H1 (cell line): ENCODE measurements around the gene MAP4K4. TPM values are rescaled to one million over a fixed set of nuclear protein-coding genes. Genes with fewer than 3 reads are reported as not detected.
"Not testable (repeated sequence)": the region's sequence is repeated elsewhere in the genome, so short reads cannot be mapped to it uniquely, and the experiment has no call there.

Experiments used
- CTCF ChIA-PET: fragments of 300-600 bp; sonication (Branson Sonifier 250); formaldehyde crosslinking; loops from one replicate; lab custom pipeline; 2021; ENCODE audit not compliant: partially characterized antibody; lab: Charles Lee
- POLR2A ChIA-PET: fragments of 300-600 bp; sonication (Branson Sonifier 250); formaldehyde crosslinking; loops from one replicate; lab custom pipeline; 2021; ENCODE audit warnings: inconsistent platforms; ENCODE audit not compliant: partially characterized antibody; lab: Charles Lee
- DNase-seq, 2 experiments: peaks; one replicate each; pipeline versions ENCODE4 v3.0.0 to v3.0.0-alpha.2; 2010 to 2022; ENCODE audit warnings: low spot score in 2 of 2, low read depth in 1 of 2, mixed read lengths in 1 of 2
- FAIRE-seq: peaks from 2 replicates; lab custom pipeline; 2011; peaks lifted over from hg19 to GRCh38; lab: Jason Lieb, UNC
- H2AFZ ChIP-seq: 2 replicates; pipeline ENCODE4 v1.8.1; 2012; ENCODE audit warnings: low read length, inconsistent platforms
- H2AK5ac ChIP-seq: 2 replicates; pipeline ENCODE4 v1.6.1; 2013; ENCODE audit warnings: low read depth, low read length
- H2BK120ac ChIP-seq: replicated peaks from 2 replicates; pipeline ENCODE3; 2013; ENCODE audit warnings: low read depth, low read length, inconsistent platforms
- H2BK12ac ChIP-seq: 2 replicates; pipeline ENCODE4 v1.6.1; 2013; ENCODE audit warnings: low read depth, low read length
- H2BK15ac ChIP-seq: 2 replicates; pipeline ENCODE4 v1.6.1; 2013; ENCODE audit warnings: low read length
- H2BK20ac ChIP-seq: 2 replicates; pipeline ENCODE4 v1.6.1; 2013; ENCODE audit warnings: low read length
- H2BK5ac ChIP-seq: 2 replicates; pipeline ENCODE4 v1.6.1; 2013; ENCODE audit warnings: low read depth, low read length
- H3K14ac ChIP-seq: 2 replicates; pipeline ENCODE4 v1.6.1; 2013; ENCODE audit warnings: inconsistent platforms; ENCODE audit not compliant: insufficient read length
- H3K18ac ChIP-seq: 2 replicates; pipeline ENCODE4 v1.6.1; 2013; ENCODE audit warnings: low read length; ENCODE audit errors: extremely low read depth
- H3K23ac ChIP-seq: 2 replicates; pipeline ENCODE4 v1.6.1; 2013; ENCODE audit warnings: inconsistent platforms; ENCODE audit not compliant: insufficient read length
- H3K23me2 ChIP-seq: 2 replicates; pipeline ENCODE4 v1.6.1; 2013; ENCODE audit warnings: low read depth, low read length
- H3K27ac ChIP-seq: 2 replicates; pipeline ENCODE4 v1.6.1; 2011; ENCODE audit warnings: low read depth, low read length, inconsistent platforms
- H3K27me3 ChIP-seq, 4 experiments: replicated peaks in 1 of 4; 1 replicate in 1 of 4; 2 replicates in 3 of 4; pipeline versions ENCODE4 v1.6.1 to v1.8.1; 2011 to 2013; ENCODE audit warnings: low read length in 3 of 4, mild to moderate bottlenecking in 3 of 4, inconsistent platforms in 2 of 4, mixed read lengths in 2 of 4, moderate library complexity in 1 of 4; ENCODE audit not compliant: control insufficient read depth in 3 of 4, insufficient read depth in 3 of 4; ENCODE audit errors: extremely low read depth in 1 of 4
- H3K36me3 ChIP-seq, 4 experiments: 2 replicates each; pipeline versions ENCODE4 v1.6.1 to v1.8.1; 2011 to 2013; ENCODE audit warnings: mild to moderate bottlenecking in 4 of 4, low read length in 3 of 4, moderate library complexity in 2 of 4, control low read depth in 1 of 4, inconsistent platforms in 1 of 4; ENCODE audit not compliant: insufficient read depth in 4 of 4, control insufficient read depth in 2 of 4
- H3K4ac ChIP-seq: replicated peaks from 2 replicates; pipeline ENCODE3; 2013; ENCODE audit warnings: low read length, low read depth, mixed read lengths, inconsistent platforms; ENCODE audit not compliant: insufficient read length
- H3K4me1 ChIP-seq, 4 experiments: replicated peaks in 1 of 4; 1 replicate in 1 of 4; 2 replicates in 3 of 4; pipeline versions ENCODE4 v1.6.1 to v1.8.1; 2011 to 2013; ENCODE audit warnings: low read length in 3 of 4, inconsistent platforms in 2 of 4, mixed read lengths in 1 of 4; ENCODE audit not compliant: insufficient read depth in 4 of 4, control insufficient read depth in 3 of 4
- H3K4me2 ChIP-seq, 2 experiments: 2 replicates each; pipeline versions ENCODE4 v1.6.1 to v1.8.1; 2011 to 2013; ENCODE audit warnings: low read depth in 2 of 2, low read length in 2 of 2, control low read depth in 1 of 2, inconsistent platforms in 1 of 2, mild to moderate bottlenecking in 1 of 2; ENCODE audit not compliant: insufficient read depth in 1 of 2
- H3K4me3 ChIP-seq, 4 experiments: fragments of 200-600, 300-600 bp in 1 of 4; sonication (generic), shearing (Covaris generic), sonication (Bioruptor Twin) in 1 of 4; 2 replicates each; pipeline versions ENCODE4 v1.5.1 to v1.8.1; 2011 to 2016; ENCODE audit warnings: low read length in 4 of 4, low read depth in 3 of 4, control low read depth in 2 of 4, inconsistent platforms in 2 of 4, mild to moderate bottlenecking in 2 of 4, mixed read lengths in 1 of 4, moderate library complexity in 1 of 4; ENCODE audit not compliant: insufficient read depth in 2 of 4; ENCODE audit errors: extremely low read depth in 1 of 4
- H3K56ac ChIP-seq: replicated peaks from 2 replicates; pipeline ENCODE3; 2013; ENCODE audit warnings: low read depth, mild to moderate bottlenecking, mixed read lengths, low read length, inconsistent platforms; ENCODE audit not compliant: insufficient read length
- H3K79me1 ChIP-seq: 2 replicates; pipeline ENCODE4 v1.6.1; 2013; ENCODE audit warnings: low read depth, low read length, control low read depth
- H3K79me2 ChIP-seq, 2 experiments: 2 replicates each; pipeline versions ENCODE4 v1.6.1 to v1.8.1; 2012 to 2013; ENCODE audit warnings: low read length in 2 of 2, mild to moderate bottlenecking in 2 of 2, inconsistent platforms in 1 of 2; ENCODE audit not compliant: insufficient read depth in 2 of 2, control insufficient read depth in 1 of 2
- H3K9ac ChIP-seq, 4 experiments: replicated peaks in 1 of 4; 1 replicate in 1 of 4; 2 replicates in 3 of 4; pipeline versions ENCODE4 v1.6.1 to v1.8.1; 2011 to 2013; ENCODE audit warnings: low read depth in 3 of 4, low read length in 3 of 4, control low read depth in 2 of 4, mild to moderate bottlenecking in 2 of 4, moderate library complexity in 2 of 4, inconsistent platforms in 1 of 4; ENCODE audit errors: extremely low read depth in 1 of 4
- H3K9me3 ChIP-seq, 2 experiments: 2 replicates each; pipeline versions ENCODE4 v1.6.1 to v1.8.1; 2012 to 2013; ENCODE audit warnings: mild to moderate bottlenecking in 2 of 2, moderate library complexity in 2 of 2, control low read depth in 1 of 2, inconsistent platforms in 1 of 2, low read depth in 1 of 2, low read length in 1 of 2, mixed read lengths in 1 of 2; ENCODE audit not compliant: insufficient read depth in 2 of 2
- H4K20me1 ChIP-seq, 2 experiments: replicated peaks in 1 of 2; 2 replicates each; pipeline versions ENCODE3 to v1.8.1; 2011 to 2013; ENCODE audit warnings: inconsistent platforms in 2 of 2, low read length in 2 of 2, mild to moderate bottlenecking in 1 of 2; ENCODE audit not compliant: insufficient read depth in 2 of 2, control insufficient read depth in 1 of 2
- H4K5ac ChIP-seq: 2 replicates; pipeline ENCODE4 v1.6.1; 2013; ENCODE audit warnings: low read length, low read depth, mixed read lengths, inconsistent platforms; ENCODE audit not compliant: insufficient read length
- H4K8ac ChIP-seq: 2 replicates; pipeline ENCODE4 v1.8.0; 2013; ENCODE audit warnings: mild to moderate bottlenecking, moderate library complexity, low read length, inconsistent platforms; ENCODE audit not compliant: insufficient read depth; ENCODE audit errors: extremely low read depth
- H4K91ac ChIP-seq: replicated peaks from 2 replicates; pipeline ENCODE3; 2013; ENCODE audit warnings: low read length, mixed read lengths, inconsistent platforms; ENCODE audit not compliant: insufficient read length
- EGR1 ChIP-seq: IDR thresholded peaks from 2 replicates; pipeline ENCODE4 v1.6.1; 2011; ENCODE audit warnings: low read depth, low read length, borderline replicate concordance
- KDM5A ChIP-seq: fragments of 200-600 bp; IDR thresholded peaks from 2 replicates; pipeline ENCODE4 v1.7.1; 2012; ENCODE audit warnings: mild to moderate bottlenecking, low read length, inconsistent platforms, mixed read lengths
- POU5F1 ChIP-seq: IDR thresholded peaks from 2 replicates; pipeline ENCODE4 v1.6.1; 2011; ENCODE audit warnings: low read depth, mild to moderate bottlenecking, low read length, moderate library complexity
- SP1 ChIP-seq: IDR thresholded peaks from 2 replicates; pipeline ENCODE4 v1.6.1; 2011; ENCODE audit warnings: low read depth, low read length
- WGBS, 2 experiments: shearing (Covaris generic) in 1 of 2; methylation state at CpG; one replicate each; pipeline versions ENCODE4 v1.1.6 to v1.1.7; 2013 to 2015; ENCODE audit warnings: low lambda C conversion rate in 2 of 2, mixed read lengths in 2 of 2, inconsistent platforms in 1 of 2, low coverage in 1 of 2, missing lambda C conversion rate in 1 of 2; ENCODE audit not compliant: insufficient replicate concordance in 2 of 2, insufficient coverage in 1 of 2, insufficient read length in 1 of 2; ENCODE audit errors: extremely low coverage in 1 of 2, missing lambda C conversion rate in 1 of 2; 5-methylcytosine and 5-hydroxymethylcytosine counted together
- polyA plus RNA-seq, 7 experiments: library from polyadenylated mRNA; depleted of rRNA in 3 of 7; stranded (reverse) in 5 of 7; unstranded in 2 of 7; fragments of >200 nt in 5 of 7; fragments of 200-250 nt in 2 of 7; gene quantifications; 1 replicate in 5 of 7; 2 replicates in 1 of 7; 4 replicates in 1 of 7; pipeline versions ENCODE4 v1.2.1 to v1.2.3, GENCODE V29; 2011 to 2013; ENCODE audit warnings: missing spikeins in 2 of 7, mixed read lengths in 2 of 7
- total RNA-seq: library from RNA; stranded (reverse); fragmentation: NEBNext Ultra II Directional; extraction: Animal tissue kit (Norgen Biotek cat#: 25700); gene quantifications from 2 replicates; pipeline ENCODE4 v1.2.1, GENCODE V29; 2021

MAP4K4 gene
- total and polyA plus RNA-seq, 2 of the 8 experiments (the other 6 are each of a cell fraction or from before 2014, with no cell fraction given): 53.2 to 138 TPM

DNA sequence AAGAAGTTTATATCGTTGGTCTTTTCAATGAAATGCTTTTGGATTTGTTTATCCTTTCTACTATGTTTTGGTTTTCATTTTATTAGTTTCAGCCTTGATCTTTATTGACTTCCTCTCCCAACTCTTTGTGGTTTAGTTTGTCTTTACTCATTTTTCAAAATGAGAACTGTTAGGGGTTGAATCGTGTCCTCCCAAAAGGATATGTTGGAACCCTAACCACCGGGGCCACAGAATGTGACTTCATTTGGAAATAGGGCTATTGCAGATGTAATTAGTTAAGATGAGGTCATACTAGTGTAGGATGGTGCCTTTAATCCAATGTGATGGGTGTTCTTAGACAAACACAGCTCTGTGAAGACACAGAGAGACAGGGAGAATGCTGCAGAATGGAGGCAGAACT is 233.9 kb downstream of the MAP4K4 start (continued):
- TF ChIP-seq POU5F1 (no peak), EGR1 (no peak), SP1 (no peak), KDM5A (no peak)

DNA sequence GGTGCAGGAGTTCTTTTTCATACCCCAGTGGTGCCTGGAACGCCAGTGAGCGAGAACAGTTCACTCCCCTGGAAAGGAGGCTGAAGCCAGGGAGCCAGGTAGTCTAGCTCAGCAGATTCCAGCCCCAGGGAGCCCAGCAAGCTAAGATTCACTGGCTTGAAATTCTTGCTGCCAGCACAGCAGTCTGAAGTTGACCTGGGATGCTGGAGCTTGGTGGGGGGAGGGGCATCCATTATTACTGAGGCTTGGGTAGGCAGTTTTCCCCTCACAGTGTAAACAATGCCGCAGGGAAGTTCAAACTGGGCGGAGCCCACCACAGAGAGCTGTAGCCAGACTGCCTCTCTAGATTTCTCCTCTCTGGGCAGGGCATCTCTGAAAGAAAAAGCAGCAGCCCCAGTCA is 238.3 kb downstream of the MAP4K4 start:
- Histone ChIP-seq H2BK5ac (peak overlapping the region; percentile 60; the same call in 1 of the 2 replicates), H2AFZ (peak overlapping the region; percentile 19), H2BK15ac (peak overlapping the region; percentile 72; the same call in 1 of the 2 replicates), H2BK12ac (peak overlapping the region; percentile 60; the same call in 1 of the 2 replicates)
- H3K79me2 ChIP-seq, H3K4me3 ChIP-seq, H3K9me3 ChIP-seq, POLR2A ChIA-PET, H3K4me1 ChIP-seq, H3K4me2 ChIP-seq, H3K14ac ChIP-seq, H3K56ac ChIP-seq, H3K27me3 ChIP-seq, H2BK120ac ChIP-seq, H3K23me2 ChIP-seq, H3K18ac ChIP-seq, H4K20me1 ChIP-seq, H4K91ac ChIP-seq, FAIRE-seq, H3K9ac ChIP-seq, H3K4ac ChIP-seq, H2AK5ac ChIP-seq, H4K8ac ChIP-seq, H3K79me1 ChIP-seq, H4K5ac ChIP-seq, H3K27ac ChIP-seq, H3K36me3 ChIP-seq, H3K23ac ChIP-seq, H2BK20ac ChIP-seq: not testable (repeated sequence)
- WGBS, 2 experiments: 47% methylated on average over 4 of the region's 4 CpGs; no CpG with 5 or more reads in 1 of the 2 experiments
- CTCF ChIA-PET: interaction anchor here (2.2 kb wide), 1 partner anchor 52 kb away, joined by 6 read pairs; no protein-coding TSS in a partner anchor
- peak in 1 of 2 experiments; percentile 54 for DNase-seq
